ENCODE results near the gene PHF19.

DNA sequence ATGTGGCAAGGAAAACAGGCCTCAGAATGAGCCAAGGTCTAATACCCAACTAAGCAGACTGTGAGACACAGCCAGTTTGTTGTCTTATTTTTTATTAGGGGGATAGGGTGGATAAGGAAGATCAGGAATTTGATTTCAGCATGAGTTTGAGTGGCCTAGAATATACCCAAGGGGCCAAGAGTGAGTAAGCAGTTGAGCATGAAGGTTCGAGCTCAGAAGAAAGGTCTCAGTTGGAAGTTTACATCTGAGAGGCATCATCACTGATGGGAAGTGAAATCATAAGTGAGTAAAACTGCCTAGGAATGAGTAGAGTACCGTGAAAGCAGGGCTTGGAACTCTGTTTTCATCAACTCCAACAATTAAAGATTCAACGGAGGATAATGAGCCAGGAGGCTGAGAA is 46.8 kb downstream of the PHF19 start:
- TF ChIP-seq EP300 (IDR thresholded peaks at IDR 0.05) (no peak), POLR2AphosphoS5 (IDR thresholded peaks at IDR 0.05) (no peak)
- TF ChIP-seq, protein P1, sequence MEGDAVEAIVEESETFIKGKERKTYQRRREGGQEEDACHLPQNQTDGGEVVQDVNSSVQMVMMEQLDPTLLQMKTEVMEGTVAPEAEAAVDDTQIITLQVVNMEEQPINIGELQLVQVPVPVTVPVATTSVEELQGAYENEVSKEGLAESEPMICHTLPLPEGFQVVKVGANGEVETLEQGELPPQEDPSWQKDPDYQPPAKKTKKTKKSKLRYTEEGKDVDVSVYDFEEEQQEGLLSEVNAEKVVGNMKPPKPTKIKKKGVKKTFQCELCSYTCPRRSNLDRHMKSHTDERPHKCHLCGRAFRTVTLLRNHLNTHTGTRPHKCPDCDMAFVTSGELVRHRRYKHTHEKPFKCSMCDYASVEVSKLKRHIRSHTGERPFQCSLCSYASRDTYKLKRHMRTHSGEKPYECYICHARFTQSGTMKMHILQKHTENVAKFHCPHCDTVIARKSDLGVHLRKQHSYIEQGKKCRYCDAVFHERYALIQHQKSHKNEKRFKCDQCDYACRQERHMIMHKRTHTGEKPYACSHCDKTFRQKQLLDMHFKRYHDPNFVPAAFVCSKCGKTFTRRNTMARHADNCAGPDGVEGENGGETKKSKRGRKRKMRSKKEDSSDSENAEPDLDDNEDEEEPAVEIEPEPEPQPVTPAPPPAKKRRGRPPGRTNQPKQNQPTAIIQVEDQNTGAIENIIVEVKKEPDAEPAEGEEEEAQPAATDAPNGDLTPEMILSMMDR (IDR thresholded peaks at IDR 0.05): no peak
